Right ventricle myocardium superior (tissue), 1 donor: ENCODE measurements around the gene PPIL6. TPM values are rescaled to one million over a fixed set of nuclear protein-coding genes. Genes with fewer than 3 reads are reported as not detected.

Experiments
- ATAC-seq: fragments of 200-7000 bp; cut with Tn5 transposase; one replicate; pipeline ENCODE4 v1.9.1; 2020; ENCODE audit warnings: mild to moderate bottlenecking; ENCODE audit not compliant: poor library complexity
- DNase-seq: peaks from one replicate; pipeline ENCODE4 v3.0.0-alpha.2; 2020
- intact Hi-C: fragments of 100-400 bp; cut with DNase I; formaldehyde crosslinking; loops from one replicate; pipeline ENCODE4 v1.11.2; 2022
- long read RNA-seq: library from polyadenylated mRNA; unstranded; transcript quantifications from one replicate; pipeline ENCODE4 v2.0.0, GENCODE V29; 2021
- total RNA-seq: library from RNA; stranded (reverse); fragmentation: NEBNext Ultra II Directional; extraction: Animal tissue kit (Norgen Biotek cat#: 25700); gene quantifications from one replicate; pipeline ENCODE4 v1.2.1, GENCODE V29; 2021
- donor health status: DM: no; HTN: yes; CAD: no; lungs with severe emphysema.

The PPIL6 gene
- total RNA-seq: 5.5 TPM
- long read RNA-seq, full-length matches to known transcripts: 1 of 11 reads
- long read RNA-seq, partial matches to known transcripts: 0 of 11 reads
- long read RNA-seq, other reads (novel, unspliced or antisense): 10 of 11 reads

- DNase-seq (peak; percentile 94), ATAC-seq (peak; percentile 98)
- intact Hi-C loops: no loop called here
These were observed at the start of gene PPIL6, which contains the start of gene SMPD2 for GRCh38 chr6:109440331-109441068. TSS of gene PPIL6 (minus strand) at chr6:109440628. CDS start at chr6:109440590, 38 bp downstream. TSS of gene SMPD2 (plus strand) at chr6:109440724. CDS start at chr6:109441122, 398 bp downstream.

GRCh38 chr6:109488001-109488400 lies 47.6 kb upstream of the PPIL6 start:
- ATAC-seq: no peak

GRCh38 chr6:109486068-109486467 lies 45.6 kb upstream of the PPIL6 start:
- intact Hi-C loops: no loop called here
- ATAC-seq: no peak
- no peak for DNase-seq

More at GRCh38 chr6:109488001-109488400, 47.6 kb upstream of the PPIL6 start:
- DNase-seq: no peak
- intact Hi-C loops: no loop called here

GRCh38 chr6:109485266-109485935 lies 45.0 kb upstream of the PPIL6 start:
- DNase-seq (no peak), ATAC-seq (no peak)
- intact Hi-C loops: no loop called here

DNA sequence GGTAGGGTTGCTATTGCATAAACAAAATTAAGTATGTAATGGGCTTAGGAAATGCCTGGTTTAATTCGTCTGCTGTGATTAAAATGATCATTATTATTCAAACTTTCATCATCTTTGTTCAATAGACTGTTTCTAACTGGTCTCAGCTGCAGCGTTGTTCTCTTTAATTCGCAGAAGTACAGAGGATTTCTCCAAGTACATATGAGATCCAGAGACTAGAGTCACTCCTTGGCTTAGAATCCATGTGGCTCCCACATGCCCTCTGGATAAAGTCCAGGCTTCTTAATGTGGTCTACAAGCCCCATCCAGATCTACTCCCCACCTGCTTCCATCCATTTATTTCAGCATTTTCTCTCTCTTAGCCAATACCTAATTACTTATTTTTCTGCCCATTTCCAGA lies 43.7 kb upstream of the PPIL6 start:
- DNase-seq (no peak), ATAC-seq (no peak)
- intact Hi-C loops: no loop called here

DNA sequence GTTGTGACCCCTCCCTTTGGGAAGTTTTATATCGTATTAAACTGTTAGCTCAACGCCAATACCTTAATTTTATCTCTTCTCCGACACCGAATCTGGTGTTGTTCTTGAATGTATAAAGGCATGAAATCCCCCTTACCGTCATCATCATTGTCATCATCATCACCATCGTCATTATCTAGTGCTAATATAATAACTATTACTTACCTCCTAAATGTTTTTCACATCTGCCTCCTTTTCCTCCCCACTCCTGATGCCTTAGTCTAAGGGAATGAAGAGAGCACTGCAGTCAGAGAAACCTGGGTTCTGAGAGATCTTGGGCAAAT lies 43.3 kb upstream of the PPIL6 start:
- intact Hi-C loops: no loop called here
- DNase-seq (no peak), ATAC-seq (no peak)

- DNase-seq (peak; percentile 95), ATAC-seq (peak; percentile 98)
- intact Hi-C loops: no loop called here
These were observed 42.7 kb upstream of the PPIL6 start, which contains the start of gene ZBTB24 for GRCh38 chr6:109482905-109483734. TSS of gene ZBTB24 (minus strand) at chr6:109483219. CDS start at chr6:109482026, 1,193 bp downstream.

GRCh38 chr6:109480993-109481480 lies 40.6 kb upstream of the PPIL6 start:
- intact Hi-C loops: no loop called here
- ATAC-seq (no peak), DNase-seq (no peak)

GRCh38 chr6:109478841-109479624 lies 38.6 kb upstream of the PPIL6 start:
- ATAC-seq (no peak), DNase-seq (no peak)
- intact Hi-C loops: no loop called here

- no peak for ATAC-seq
- DNase-seq: no peak
- intact Hi-C loops: no loop called here
These were observed 37.9 kb upstream of the PPIL6 start for GRCh38 chr6:109478222-109478805.

GRCh38 chr6:109477725-109478124 lies 37.3 kb upstream of the PPIL6 start:
- ATAC-seq: no peak
- DNase-seq: no peak
- intact Hi-C loops: no loop called here

GRCh38 chr6:109477184-109477583 lies 36.8 kb upstream of the PPIL6 start:
- no peak for ATAC-seq
- intact Hi-C loops: no loop called here
- no peak for DNase-seq

- DNase-seq: no peak
- intact Hi-C loops: no loop called here
- no peak for ATAC-seq
These were observed 35.2 kb upstream of the PPIL6 start for GRCh38 chr6:109475625-109476024.

DNA sequence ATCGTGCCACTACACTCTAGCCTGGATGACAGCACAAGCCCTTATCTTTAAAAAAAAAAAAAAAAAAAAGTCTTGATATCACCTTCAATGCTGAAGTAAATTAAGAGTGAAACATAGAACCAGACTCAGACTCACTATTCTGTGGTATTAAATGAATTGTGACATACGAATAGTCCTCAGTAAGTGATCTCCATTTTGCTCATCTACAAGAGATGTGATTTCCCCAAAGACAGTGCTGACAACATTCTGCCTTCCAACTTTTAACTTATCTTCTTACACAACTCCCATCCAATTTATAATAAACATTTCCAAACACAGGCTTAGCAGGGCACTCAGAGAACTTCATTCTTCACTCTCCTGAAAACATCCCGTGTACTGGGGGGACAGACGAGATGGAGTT lies 34.6 kb upstream of the PPIL6 start:
- intact Hi-C loops: no loop called here
- DNase-seq: no peak
- no peak for ATAC-seq

DNA sequence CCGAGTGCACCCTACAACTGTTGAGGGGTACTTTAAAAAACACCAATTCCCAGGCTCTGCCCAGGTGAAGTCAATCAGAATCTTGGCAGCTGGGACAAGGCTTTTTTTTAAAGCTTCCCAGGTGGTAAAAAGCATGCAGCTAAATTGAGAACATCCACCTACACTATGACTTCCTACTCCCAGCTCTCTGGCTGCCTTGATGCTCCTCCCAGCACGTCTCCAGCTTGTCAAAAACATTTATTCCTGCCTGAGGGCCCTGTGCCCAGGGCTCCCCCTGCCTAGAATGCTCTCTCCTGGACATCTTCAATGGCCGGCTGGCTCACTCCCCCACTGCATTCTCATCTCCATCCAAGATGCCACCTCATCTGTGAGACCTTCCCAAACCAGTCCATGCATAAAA lies 32.7 kb upstream of the PPIL6 start:
- DNase-seq: no peak
- no peak for ATAC-seq
- intact Hi-C loops: no loop called here

DNA sequence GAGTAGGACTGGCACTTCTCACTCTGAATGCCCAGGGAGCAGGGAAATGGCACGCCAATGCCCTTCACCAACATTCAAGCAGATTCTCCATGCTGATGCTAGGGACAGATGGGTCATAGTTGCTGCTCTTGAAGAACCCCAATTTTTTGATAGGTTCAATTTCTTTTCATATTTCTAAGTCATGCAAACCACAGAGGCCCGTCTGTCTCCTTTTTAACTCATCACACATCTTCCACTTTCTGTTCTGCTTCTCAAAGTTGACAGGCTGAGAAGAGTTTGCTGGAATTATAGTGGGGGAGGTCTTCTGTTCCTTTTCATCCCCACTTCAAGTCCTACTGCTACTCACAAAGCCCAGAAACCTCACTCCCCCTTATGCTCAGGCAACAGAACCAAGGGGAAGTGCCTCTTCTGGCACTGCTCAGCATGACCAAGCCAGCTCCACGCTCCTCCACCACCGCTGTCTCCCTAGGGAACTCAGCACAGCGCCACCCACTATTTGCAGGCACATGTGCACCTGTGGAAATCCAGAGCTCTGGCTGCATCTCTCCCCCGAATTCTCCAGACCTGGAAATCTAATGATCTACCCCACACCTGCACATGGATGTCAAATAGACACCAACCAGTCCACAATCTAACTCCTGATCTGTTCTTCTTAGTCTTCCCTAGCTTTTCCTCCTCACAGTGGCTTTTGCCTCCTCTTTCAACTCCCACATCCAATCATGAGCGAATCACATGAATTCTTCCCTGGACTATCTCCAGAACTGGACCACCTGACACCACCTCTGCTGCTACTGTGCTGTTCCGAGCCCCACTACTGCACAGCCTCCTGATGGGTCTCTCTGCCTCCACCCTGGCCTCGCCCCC lies 31.9 kb upstream of the PPIL6 start:
- intact Hi-C loops: no loop called here
- no peak for DNase-seq
- no peak for ATAC-seq
